Endothelial cell of umbilical vein (primary cell): ENCODE data around the gene PGAM2. TPM values are rescaled to one million over a fixed set of nuclear protein-coding genes. Genes with fewer than 3 reads are reported as not detected.

Experiments
- BruUV-seq: library from RNA; stranded (reverse); fragments of 400-500 nt; replicated peaks from 2 replicates; lab custom pipeline; 2021; lab: Mats Ljungman, UMichigan
- CTCF ChIA-PET: fragments of 300-600, 350-600 bp; sonication (Branson Sonifier 250); formaldehyde crosslinking; loops from one replicate; lab custom pipeline; 2021; ENCODE audit warnings: antibody characterized with exemption, inconsistent platforms; lab: Charles Lee
- POLR2A ChIA-PET: fragments of 300-600, 350-600 bp; sonication (Branson Sonifier 250); formaldehyde crosslinking; loops from one replicate; lab custom pipeline; 2021; ENCODE audit warnings: antibody characterized with exemption, inconsistent platforms; lab: Charles Lee
- DNase-seq: peaks from one replicate; pipeline ENCODE4 v3.0.0-alpha.2; 2011; ENCODE audit warnings: low read depth, low spot score
- FAIRE-seq: peaks from 2 replicates; lab custom pipeline; 2011; peaks lifted over from hg19 to GRCh38; lab: Jason Lieb, UNC
- H2AFZ ChIP-seq: 2 replicates; pipeline ENCODE4 v1.6.0; 2012; ENCODE audit warnings: low read depth, low read length, control low read depth, inconsistent platforms
- H3K27ac ChIP-seq: 2 replicates; pipeline ENCODE4 v1.5.1; 2011; ENCODE audit warnings: low read depth, mild to moderate bottlenecking, control low read depth, low read length, moderate library complexity; ENCODE audit not compliant: insufficient read depth
- H3K27me3 ChIP-seq, 2 experiments: 2 replicates each; pipeline versions ENCODE4 v1.6.0 to v1.6.1; 2011; ENCODE audit warnings: low read length in 2 of 2, mixed read lengths in 1 of 2; ENCODE audit not compliant: control insufficient read depth in 2 of 2, insufficient read depth in 2 of 2
- H3K36me3 ChIP-seq, 2 experiments: 2 replicates in 1 of 2; 3 replicates in 1 of 2; pipeline ENCODE4 v1.5.1; 2011; ENCODE audit warnings: low read length in 2 of 2, mild to moderate bottlenecking in 1 of 2, moderate library complexity in 1 of 2; ENCODE audit not compliant: control insufficient read depth in 2 of 2, insufficient read depth in 2 of 2; ENCODE audit errors: extremely low read depth in 1 of 2
- H3K4me1 ChIP-seq: 3 replicates; pipeline ENCODE4 v1.5.1; 2011; ENCODE audit warnings: mild to moderate bottlenecking, low read length; ENCODE audit not compliant: control insufficient read depth, insufficient read depth; ENCODE audit errors: extremely low read depth
- H3K4me2 ChIP-seq: 2 replicates; pipeline ENCODE4 v1.6.1; 2011; ENCODE audit warnings: low read length, control low read depth, mixed read lengths; ENCODE audit not compliant: insufficient read depth
- H3K4me3 ChIP-seq, 3 experiments: fragments of 200-600 bp in 1 of 3; sonication (generic), shearing (Covaris generic) in 1 of 3; replicated peaks in 1 of 3; 2 replicates each; pipeline ENCODE4 v1.5.1; 2011 to 2016; ENCODE audit warnings: control low read depth in 3 of 3, low read length in 3 of 3, mild to moderate bottlenecking in 2 of 3, inconsistent platforms in 1 of 3, low read depth in 1 of 3, moderate library complexity in 1 of 3; ENCODE audit not compliant: insufficient read depth in 1 of 3
- H3K79me2 ChIP-seq: 2 replicates; pipeline ENCODE4 v1.6.0; 2012; ENCODE audit warnings: low read length, inconsistent platforms; ENCODE audit not compliant: control insufficient read depth, insufficient read depth
- H3K9ac ChIP-seq: replicated peaks from 2 replicates; pipeline ENCODE3; 2011; ENCODE audit warnings: low read length, control low read depth; ENCODE audit not compliant: insufficient read depth; ENCODE audit errors: extremely low read depth
- H3K9me1 ChIP-seq: replicated peaks from 3 replicates; pipeline ENCODE4 v1.6.0; 2011; ENCODE audit warnings: mild to moderate bottlenecking, low read length; ENCODE audit not compliant: control insufficient read depth, insufficient read depth; ENCODE audit errors: extremely low read depth
- H3K9me3 ChIP-seq: replicated peaks from 2 replicates; pipeline ENCODE4 v1.5.1; 2012; ENCODE audit warnings: low read length, inconsistent platforms; ENCODE audit not compliant: control insufficient read depth, insufficient read depth
- H4K20me1 ChIP-seq: replicated peaks from 2 replicates; pipeline ENCODE3; 2011; ENCODE audit warnings: mild to moderate bottlenecking, low read length; ENCODE audit not compliant: control insufficient read depth, insufficient read depth; ENCODE audit errors: extremely low read depth
- EZH2 ChIP-seq: IDR thresholded peaks from 2 replicates; pipeline ENCODE4 v1.6.1; 2012; ENCODE audit warnings: borderline replicate concordance, low read depth, mild to moderate bottlenecking, moderate library complexity, low read length, inconsistent platforms; ENCODE audit not compliant: severe bottlenecking
- FOS ChIP-seq: IDR thresholded peaks from 2 replicates; pipeline ENCODE4 v1.6.1; 2011; ENCODE audit warnings: mild to moderate bottlenecking, low read length, moderate library complexity, borderline replicate concordance; ENCODE audit not compliant: insufficient read depth
- GATA2 ChIP-seq: IDR thresholded peaks from 2 replicates; pipeline ENCODE4 v1.7.0; 2011; ENCODE audit warnings: low read depth, mild to moderate bottlenecking, moderate library complexity, mixed read lengths, low read length; ENCODE audit not compliant: insufficient read length, insufficient read depth
- JUN ChIP-seq: IDR thresholded peaks from 2 replicates; pipeline ENCODE4 v1.6.1; 2011; ENCODE audit warnings: borderline replicate concordance, low read depth; ENCODE audit not compliant: insufficient read length, insufficient read depth
- MYC ChIP-seq: IDR thresholded peaks from one replicate; pipeline ENCODE4 v1.6.1; 2011; ENCODE audit warnings: mild to moderate bottlenecking, low read depth, low read length
- POLR2A ChIP-seq: IDR thresholded peaks from 2 replicates; pipeline ENCODE4 v1.6.1; 2012; ENCODE audit warnings: low read depth, mild to moderate bottlenecking, control low read depth, low read length
- POLR2AphosphoS5 ChIP-seq: IDR thresholded peaks from 2 replicates; pipeline ENCODE4 v1.6.1; 2012; ENCODE audit warnings: low read depth, mild to moderate bottlenecking, control low read depth, low read length, moderate library complexity; ENCODE audit not compliant: insufficient read depth
- dilution Hi-C: fragments of 300-500 bp; cut with MboI; formaldehyde crosslinking; loops from one replicate; pipeline ENCODE4 v1.15.0; 2019; ENCODE audit warnings: low sequenced_read_pairs; ENCODE audit not compliant: extremely low pct_ligation_motif_present
- intact Hi-C: fragments of 100-400 bp; cut with micrococcal nuclease; formaldehyde crosslinking; loops from one replicate; pipeline ENCODE4 v1.10.0; 2022
- polyA plus RNA-seq, 4 experiments: library from polyadenylated mRNA; depleted of rRNA in 3 of 4; stranded (reverse) in 3 of 4; unstranded in 1 of 4; fragments of >200 nt; gene quantifications; 2 replicates each; pipeline versions ENCODE4 v1.2.1 to v1.2.3, GENCODE V29; 2011 to 2012; ENCODE audit warnings: missing spikeins in 1 of 4
- total RNA-seq: library from RNA; stranded (reverse); gene quantifications from 2 replicates; pipeline ENCODE4 v1.2.3, GENCODE V29; 2021
- TF ChIP-seq, protein P1 (sequence below): IDR thresholded peaks from 2 replicates; pipeline ENCODE4 v1.6.1; 2011; ENCODE audit not compliant: insufficient read depth, insufficient read length

The PGAM2 gene
- total and polyA plus RNA-seq, 2 donors (not counting 3 experiments of a cell fraction or from before 2014, with no cell fraction given), result 0.19 TPM; not detected in 1

DNA sequence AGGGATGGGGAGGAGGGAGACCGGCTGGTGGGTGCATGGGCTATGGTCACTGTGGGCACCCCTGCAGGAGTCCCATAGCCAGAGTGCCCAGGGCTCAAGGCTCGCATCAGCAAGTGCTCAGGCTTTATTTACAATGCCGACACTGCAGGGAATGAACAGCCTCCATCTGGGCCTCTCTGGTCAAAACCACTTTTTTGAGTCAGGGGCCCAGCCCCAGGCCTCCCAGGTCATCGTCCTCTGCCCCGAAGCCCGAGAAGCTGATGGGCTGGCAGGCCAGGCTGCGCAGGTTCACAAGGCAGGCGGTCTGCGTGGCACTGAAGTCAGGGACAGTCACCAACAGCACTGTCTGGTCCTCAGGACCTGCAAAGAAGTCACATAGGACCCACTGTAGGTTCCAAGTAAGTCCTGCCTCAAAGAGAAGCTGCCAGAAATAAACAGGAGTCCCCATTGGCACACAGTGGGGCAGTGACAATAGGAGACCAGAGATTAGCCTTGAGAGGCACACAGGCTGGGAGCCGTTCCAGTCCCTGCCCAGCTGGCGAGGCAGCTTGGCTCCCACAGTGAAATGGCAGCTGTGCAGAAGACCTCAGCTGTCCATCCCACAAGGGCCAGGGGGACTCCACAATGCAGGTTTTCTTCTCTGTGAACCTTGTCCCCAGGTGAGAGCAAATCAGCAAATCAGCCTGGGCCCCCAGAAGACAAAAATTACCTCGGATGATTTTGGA, 49.4 kb upstream of the PGAM2 start:
- Histone ChIP-seq H4K20me1 (no peaks in the 10 kb centered on the region), H3K4me1 (no peaks in the 10 kb centered on the region), H3K27me3 (no peaks in the 10 kb centered on the region), H3K79me2 (peaks cover 4% of the 10 kb centered on the region), H3K4me2 (no peak overlapping the region), H3K9me3 (no peaks in the 10 kb centered on the region), H3K27ac (no peak overlapping the region), H2AFZ (no peak overlapping the region), H3K4me3 (no peak overlapping the region), H3K36me3 (peaks cover 3 to 25% of the 10 kb centered on the region in 2 experiments), H3K9ac (no peak overlapping the region), H3K9me1 (no peaks in the 10 kb centered on the region)
- FAIRE-seq (no peak), DNase-seq (no peak)
- BruUV-seq, result no TSS peak
- intact Hi-C loops, result no loop called here
- dilution Hi-C loops, result no loop called here
- ChIA-PET POLR2A (no interaction called here), CTCF (interaction anchor here (0.6 to 1.5 kb wide), 5 partner anchors 8 to 82 kb away, joined by 3 to 6 read pairs (median 3); partner anchors contain the start of gene POLD2)
- TF ChIP-seq POLR2A (no peak), GATA2 (no peak), FOS (no peak), EZH2 (no peak), MYC (no peak), JUN (no peak), POLR2AphosphoS5 (no peak)
- TF ChIP-seq, protein P1, sequence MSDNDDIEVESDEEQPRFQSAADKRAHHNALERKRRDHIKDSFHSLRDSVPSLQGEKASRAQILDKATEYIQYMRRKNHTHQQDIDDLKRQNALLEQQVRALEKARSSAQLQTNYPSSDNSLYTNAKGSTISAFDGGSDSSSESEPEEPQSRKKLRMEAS, result no peak
